Measurements from ENCODE around the gene MEGF10.

The MEGF10 gene

GRCh38 chr5:127344931-127345330, 54.3 kb downstream of the MEGF10 start:
- no peak for TF ChIP-seq CTCF (IDR thresholded peaks at IDR 0.05; ENCODE audit: borderline replicate concordance, control extremely low read depth, extremely low read depth, insufficient read depth, missing control alignments)
- in situ Hi-C loops (cut with MboI; ENCODE audit: low sequenced_read_pairs, unreplicated experiment): no loop called here

GRCh38 chr5:127351418-127351817, 60.8 kb downstream of the MEGF10 start:
- TF ChIP-seq CTCF (IDR thresholded peaks at IDR 0.05; ENCODE audit: borderline replicate concordance, control extremely low read depth, extremely low read depth, insufficient read depth, missing control alignments): no peak
- no peak for DNase-seq (ENCODE audit: low spot score)
- in situ Hi-C loops (cut with MboI; ENCODE audit: low sequenced_read_pairs, unreplicated experiment): no loop called here

More at GRCh38 chr5:127344931-127345330, 54.3 kb downstream of the MEGF10 start:
- no peak for DNase-seq (ENCODE audit: low spot score)

GRCh38 chr5:127352068-127352467, 61.5 kb downstream of the MEGF10 start:
- TF ChIP-seq CTCF (IDR thresholded peaks at IDR 0.05; ENCODE audit: borderline replicate concordance, control extremely low read depth, extremely low read depth, insufficient read depth, missing control alignments): no peak
- DNase-seq (ENCODE audit: low spot score): no peak
- in situ Hi-C loops (cut with MboI; ENCODE audit: low sequenced_read_pairs, unreplicated experiment): no loop called here

- DNase-seq (ENCODE audit: low spot score): no peak
- in situ Hi-C loops (cut with MboI; ENCODE audit: low sequenced_read_pairs, unreplicated experiment): no loop called here
Observed at GRCh38 chr5:127353327-127353726, 62.7 kb downstream of the MEGF10 start.

GRCh38 chr5:127353796-127354195, 63.2 kb downstream of the MEGF10 start:
- DNase-seq (ENCODE audit: low spot score): no peak
- TF ChIP-seq CTCF (IDR thresholded peaks at IDR 0.05; ENCODE audit: borderline replicate concordance, control extremely low read depth, extremely low read depth, insufficient read depth, missing control alignments): no peak
- in situ Hi-C loops (cut with MboI; ENCODE audit: low sequenced_read_pairs, unreplicated experiment): no loop called here

More at GRCh38 chr5:127353327-127353726, 62.7 kb downstream of the MEGF10 start:
- TF ChIP-seq CTCF (IDR thresholded peaks at IDR 0.05; ENCODE audit: borderline replicate concordance, control extremely low read depth, extremely low read depth, insufficient read depth, missing control alignments): no peak

GRCh38 chr5:127355337-127355736, 64.7 kb downstream of the MEGF10 start:
- no peak for DNase-seq (ENCODE audit: low spot score)
- in situ Hi-C loops (cut with MboI; ENCODE audit: low sequenced_read_pairs, unreplicated experiment): no loop called here
- no peak for TF ChIP-seq CTCF (IDR thresholded peaks at IDR 0.05; ENCODE audit: borderline replicate concordance, control extremely low read depth, extremely low read depth, insufficient read depth, missing control alignments)

GRCh38 chr5:127358284-127358683, 67.7 kb downstream of the MEGF10 start:
- in situ Hi-C loops (cut with MboI; ENCODE audit: low sequenced_read_pairs, unreplicated experiment): no loop called here
- DNase-seq (ENCODE audit: low spot score): no peak
- no peak for TF ChIP-seq CTCF (IDR thresholded peaks at IDR 0.05; ENCODE audit: borderline replicate concordance, control extremely low read depth, extremely low read depth, insufficient read depth, missing control alignments)
